Caco-2 (cell line): ENCODE data around the gene DISP3. TPM values are rescaled to one million over a fixed set of nuclear protein-coding genes. Genes with fewer than 3 reads are reported as not detected.

Source experiments
- BruUV-seq: library from RNA; stranded (reverse); fragments of 400-500 nt; replicated peaks from 2 replicates; lab custom pipeline; 2021; lab: Mats Ljungman, UMichigan
- CTCF ChIA-PET: fragments of 300-600 bp; sonication (Branson Sonifier 250); formaldehyde crosslinking; loops from one replicate; lab custom pipeline; 2022; ENCODE audit warnings: antibody characterized with exemption; lab: Charles Lee
- POLR2A ChIA-PET: fragments of 300-600 bp; sonication (Branson Sonifier 250); formaldehyde crosslinking; loops from one replicate; lab custom pipeline; 2022; ENCODE audit warnings: antibody characterized with exemption; lab: Charles Lee
- DNase-seq, 2 experiments: peaks; one replicate each; pipeline versions ENCODE4 v3.0.0 to v3.0.0-alpha.2; 2020 to 2022
- H3K27me3 ChIP-seq: replicated peaks from 2 replicates; pipeline ENCODE4 v1.6.0; 2011; ENCODE audit warnings: low read length; ENCODE audit not compliant: control insufficient read depth, insufficient read depth
- H3K36me3 ChIP-seq: 2 replicates; pipeline ENCODE4 v1.5.1; 2011; ENCODE audit warnings: low read length; ENCODE audit not compliant: control insufficient read depth, insufficient read depth
- H3K4me1 ChIP-seq: fragments of 250-450 bp; sonication (Bioruptor Pico); 2 replicates; pipeline ENCODE4 v1.5.1; 2020; ENCODE audit warnings: mild to moderate bottlenecking
- H3K4me3 ChIP-seq: 2 replicates; pipeline ENCODE4 v1.5.1; 2011; ENCODE audit warnings: low read depth, mild to moderate bottlenecking, control low read depth, low read length
- H3K9me3 ChIP-seq: fragments of 250-450 bp; sonication (Bioruptor Pico); 2 replicates; pipeline ENCODE4 v1.5.1; 2020; ENCODE audit warnings: mild to moderate bottlenecking, moderate library complexity
- H3K27ac Mint-ChIP-seq: one replicate; pipeline ENCODE4 v1.8.0; 2022; ENCODE audit warnings: mixed read lengths; ENCODE audit not compliant: unreplicated experiment
- H3K27me3 Mint-ChIP-seq: one replicate; pipeline ENCODE4 v1.8.0; 2022; ENCODE audit warnings: mixed read lengths; ENCODE audit not compliant: insufficient read depth, unreplicated experiment
- H3K36me3 Mint-ChIP-seq: one replicate; pipeline ENCODE4 v1.8.0; 2022; ENCODE audit warnings: mild to moderate bottlenecking, mixed read lengths; ENCODE audit not compliant: insufficient read depth, unreplicated experiment
- H3K4me1 Mint-ChIP-seq: one replicate; pipeline ENCODE4 v1.8.0; 2022; ENCODE audit warnings: low read depth, mixed read lengths; ENCODE audit not compliant: unreplicated experiment
- H3K4me3 Mint-ChIP-seq: one replicate; pipeline ENCODE4 v1.8.0; 2022; ENCODE audit warnings: mild to moderate bottlenecking, moderate library complexity, mixed read lengths; ENCODE audit not compliant: unreplicated experiment
- H3K9me3 Mint-ChIP-seq: one replicate; pipeline ENCODE4 v1.8.0; 2022; ENCODE audit warnings: mixed read lengths; ENCODE audit not compliant: unreplicated experiment
- CTCF ChIP-seq, 2 experiments: fragments of 200-600 bp in 1 of 2; IDR thresholded peaks; 1 replicate in 1 of 2; 2 replicates in 1 of 2; pipeline versions ENCODE4 v1.5.1 to v1.8.0; 2011 to 2022; ENCODE audit warnings: antibody characterized with exemption in 1 of 2, control low read depth in 1 of 2, inconsistent platforms in 1 of 2, low read depth in 1 of 2, low read length in 1 of 2, mild to moderate bottlenecking in 1 of 2, moderate library complexity in 1 of 2; ENCODE audit not compliant: insufficient read depth in 1 of 2, severe bottlenecking in 1 of 2, unreplicated experiment in 1 of 2
- intact Hi-C: fragments of 100-400 bp; cut with micrococcal nuclease; formaldehyde crosslinking; loops from one replicate; pipeline ENCODE4 v1.10.0; 2022; ENCODE audit not compliant: unreplicated experiment
- total RNA-seq: library from RNA; stranded (reverse); gene quantifications from 2 replicates; pipeline ENCODE4 v1.2.3, GENCODE V29; 2022

DISP3 gene
- total RNA-seq, 1 experiment from 2014 or later = 1.1 TPM

GRCh38 chr1:11543392-11543791 is 64.4 kb downstream of the DISP3 start:
- intact Hi-C loops = no loop called here
- Histone ChIP-seq H3K36me3 (no peaks in the 10 kb centered on the region), H3K27me3 (no peaks in the 10 kb centered on the region; the same call in 1 of the 2 replicates), H3K4me1 (no peaks in the 10 kb centered on the region), H3K4me3 (no peak overlapping the region), H3K9me3 (no peaks in the 10 kb centered on the region)
- peaks cover 19% of the 10 kb centered on the region for H3K27me3 Mint-ChIP-seq
- H3K27ac Mint-ChIP-seq = no peak overlapping the region
- no peaks in the 10 kb centered on the region for H3K4me1 Mint-ChIP-seq
- ChIA-PET CTCF (no interaction called here), POLR2A (no interaction called here)
- no peak for DNase-seq
- no peak overlapping the region for H3K4me3 Mint-ChIP-seq
- BruUV-seq = no TSS peak
- H3K36me3 Mint-ChIP-seq = no peaks in the 10 kb centered on the region
- no peak for TF ChIP-seq CTCF (IDR thresholded peaks at IDR 0.05; ENCODE audit: insufficient read depth in 1 of 2, low read depth in 1 of 2, low read length in 1 of 2, severe bottlenecking in 1 of 2, unreplicated experiment in 1 of 2)
- H3K9me3 Mint-ChIP-seq = no peaks in the 10 kb centered on the region

- ChIA-PET CTCF (no interaction called here), POLR2A (no interaction called here)
- H3K4me1 ChIP-seq = no peaks in the 10 kb centered on the region
- no peaks in the 10 kb centered on the region for H3K9me3 ChIP-seq
- H3K4me3 ChIP-seq = no peak overlapping the region
- Mint-ChIP-seq H3K9me3 (no peaks in the 10 kb centered on the region), H3K4me1 (no peaks in the 10 kb centered on the region), H3K27ac (no peak overlapping the region), H3K27me3 (peaks cover 19% of the 10 kb centered on the region), H3K36me3 (no peaks in the 10 kb centered on the region), H3K4me3 (no peak overlapping the region)
- H3K36me3 ChIP-seq = no peaks in the 10 kb centered on the region
- TF ChIP-seq CTCF (IDR thresholded peaks at IDR 0.05; ENCODE audit: insufficient read depth in 1 of 2, low read depth in 1 of 2, low read length in 1 of 2, severe bottlenecking in 1 of 2, unreplicated experiment in 1 of 2) = no peak
- intact Hi-C loops = no loop called here
- no peaks in the 10 kb centered on the region; the same call in 1 of the 2 replicates for H3K27me3 ChIP-seq
- BruUV-seq = no TSS peak
- no peak for DNase-seq
Observed at GRCh38 chr1:11543796-11544195, 64.8 kb downstream of the DISP3 start.

GRCh38 chr1:11546456-11546855 is 67.5 kb downstream of the DISP3 start:
- peaks cover 22% of the 10 kb centered on the region for H3K27me3 Mint-ChIP-seq
- Histone ChIP-seq H3K4me3 (no peak overlapping the region), H3K27me3 (no peaks in the 10 kb centered on the region; the same call in 1 of the 2 replicates), H3K9me3 (no peaks in the 10 kb centered on the region), H3K36me3 (no peaks in the 10 kb centered on the region), H3K4me1 (no peaks in the 10 kb centered on the region)
- no peak for TF ChIP-seq CTCF (IDR thresholded peaks at IDR 0.05; ENCODE audit: insufficient read depth in 1 of 2, low read depth in 1 of 2, low read length in 1 of 2, severe bottlenecking in 1 of 2, unreplicated experiment in 1 of 2)
- no peak overlapping the region for H3K27ac Mint-ChIP-seq
- H3K9me3 Mint-ChIP-seq = no peaks in the 10 kb centered on the region
- POLR2A ChIA-PET = no interaction called here
- CTCF ChIA-PET = no interaction called here
- no TSS peak for BruUV-seq
- H3K4me3 Mint-ChIP-seq = no peak overlapping the region
- H3K4me1 Mint-ChIP-seq = no peaks in the 10 kb centered on the region
- intact Hi-C loops = no loop called here
- no peak for DNase-seq
- H3K36me3 Mint-ChIP-seq = no peaks in the 10 kb centered on the region
